ENCODE measurements around the gene KLHL22.

DNA sequence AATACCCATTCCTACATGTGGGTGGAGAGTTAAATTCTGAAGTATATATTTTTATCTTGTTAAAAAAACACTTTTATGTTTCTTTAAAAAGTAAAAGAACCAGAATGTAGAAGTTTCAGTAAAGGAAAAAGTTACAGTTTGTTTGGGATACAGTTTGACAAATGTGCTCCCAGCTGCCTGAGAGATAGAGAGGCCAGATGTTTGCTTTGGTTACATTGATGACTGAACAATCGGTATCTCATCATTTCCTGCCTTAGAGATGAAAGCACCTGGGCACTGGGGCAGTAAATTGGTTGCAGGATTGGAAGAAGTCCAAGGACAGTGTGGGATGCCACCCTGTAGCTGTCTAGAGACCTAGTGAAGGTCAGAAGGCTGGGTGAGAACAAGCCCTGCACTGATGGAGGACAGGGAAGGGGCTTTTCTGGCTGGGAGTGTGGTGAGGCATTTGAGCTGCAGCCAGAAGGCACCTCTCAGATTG lies 28.4 kb upstream of the KLHL22 start:
- TF ChIP-seq RARB (CRISPR knock-in tag; IDR thresholded peaks at IDR 0.05) (no peak), POU6F1 (CRISPR knock-in tag; IDR thresholded peaks at IDR 0.05; ENCODE audit: borderline replicate concordance, low read depth) (no peak), TCF4 (CRISPR knock-in tag; IDR thresholded peaks at IDR 0.05; ENCODE audit: borderline replicate concordance) (no peak), PPARA (CRISPR knock-in tag; IDR thresholded peaks at IDR 0.05; ENCODE audit: borderline replicate concordance) (no peak), ESRRG (CRISPR knock-in tag; IDR thresholded peaks at IDR 0.05) (no peak), CSRNP3 (CRISPR knock-in tag; IDR thresholded peaks at IDR 0.05) (no peak), ZC3H10 (CRISPR knock-in tag; IDR thresholded peaks at IDR 0.05) (no peak), CREB5 (CRISPR knock-in tag; IDR thresholded peaks at IDR 0.05; ENCODE audit: low read depth) (no peak), ARNTL (CRISPR knock-in tag; IDR thresholded peaks at IDR 0.05; ENCODE audit: borderline replicate concordance, low read depth) (no peak), ZFP30 (CRISPR knock-in tag; IDR thresholded peaks at IDR 0.05) (no peak), ZFP3 (CRISPR knock-in tag; IDR thresholded peaks at IDR 0.05) (no peak)
- TF ChIP-seq, protein P1, sequence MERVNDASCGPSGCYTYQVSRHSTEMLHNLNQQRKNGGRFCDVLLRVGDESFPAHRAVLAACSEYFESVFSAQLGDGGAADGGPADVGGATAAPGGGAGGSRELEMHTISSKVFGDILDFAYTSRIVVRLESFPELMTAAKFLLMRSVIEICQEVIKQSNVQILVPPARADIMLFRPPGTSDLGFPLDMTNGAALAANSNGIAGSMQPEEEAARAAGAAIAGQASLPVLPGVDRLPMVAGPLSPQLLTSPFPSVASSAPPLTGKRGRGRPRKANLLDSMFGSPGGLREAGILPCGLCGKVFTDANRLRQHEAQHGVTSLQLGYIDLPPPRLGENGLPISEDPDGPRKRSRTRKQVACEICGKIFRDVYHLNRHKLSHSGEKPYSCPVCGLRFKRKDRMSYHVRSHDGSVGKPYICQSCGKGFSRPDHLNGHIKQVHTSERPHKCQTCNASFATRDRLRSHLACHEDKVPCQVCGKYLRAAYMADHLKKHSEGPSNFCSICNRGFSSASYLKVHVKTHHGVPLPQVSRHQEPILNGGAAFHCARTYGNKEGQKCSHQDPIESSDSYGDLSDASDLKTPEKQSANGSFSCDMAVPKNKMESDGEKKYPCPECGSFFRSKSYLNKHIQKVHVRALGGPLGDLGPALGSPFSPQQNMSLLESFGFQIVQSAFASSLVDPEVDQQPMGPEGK (CRISPR knock-in tag; IDR thresholded peaks at IDR 0.05; ENCODE audit: borderline replicate concordance), result no peak
